ENCODE results near the gene TEX22. TPM values are rescaled to one million over a fixed set of nuclear protein-coding genes. Genes with fewer than 3 reads are reported as not detected.
"Not testable (repeated sequence)": the region's sequence is repeated elsewhere in the genome, so short reads cannot be mapped to it uniquely, and the experiment has no call there.

The TEX22 gene, protein sequence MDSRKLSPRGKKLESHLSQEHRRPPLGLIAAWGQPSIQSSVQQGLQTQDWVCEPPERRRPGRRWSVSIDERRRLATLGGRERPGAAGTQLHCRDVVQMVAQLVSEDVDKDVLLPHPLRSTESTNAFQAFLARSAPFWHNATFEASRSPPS
- polyA plus RNA-seq (2013, experiment 1 of 2; ENCODE audit: insufficient read length) = 0.58 TPM
- polyA plus RNA-seq (2013, experiment 2 of 2; ENCODE audit: insufficient read length) = 1.3 TPM

DNA sequence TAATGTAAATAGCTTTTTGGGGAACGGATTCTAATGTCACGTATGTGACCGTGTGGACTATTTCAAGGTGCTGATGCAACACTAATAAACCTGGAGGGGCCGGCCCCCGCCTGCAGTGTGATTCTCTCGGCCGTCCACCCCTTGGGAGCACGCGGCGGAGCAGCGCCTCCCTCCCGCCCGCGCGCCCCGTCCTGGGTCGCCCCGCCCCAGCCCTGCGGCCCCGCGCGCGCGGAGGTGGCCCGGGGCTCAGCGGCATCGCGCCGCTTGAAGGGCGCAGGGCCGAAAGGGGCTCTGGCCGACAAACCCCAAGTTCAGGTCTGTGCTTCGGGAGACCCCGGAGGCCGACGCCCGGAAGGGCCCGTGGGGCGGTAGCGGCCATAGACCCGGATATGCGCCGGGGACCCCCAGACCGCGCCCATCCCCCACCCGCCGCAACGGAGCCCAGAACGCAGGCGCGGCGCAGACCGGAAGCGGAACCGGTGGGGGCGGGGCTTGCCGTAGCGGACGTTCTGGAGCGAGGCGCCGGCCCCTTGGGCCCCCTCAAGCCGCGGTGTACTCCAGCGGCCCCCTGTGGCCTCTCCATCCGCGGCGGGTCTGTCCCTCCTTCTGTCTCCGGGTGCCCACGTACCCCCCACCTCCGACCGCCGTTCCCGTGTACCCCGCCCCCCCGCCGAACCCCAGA is at the start of gene TEX22:
Gene TEX22, plus strand, starts transcription at position 495 of the 682 bp plus-strand sequence. CDS start 803 bp downstream, outside the sequence.
- peak; percentile 87 for DNase-seq

DNA sequence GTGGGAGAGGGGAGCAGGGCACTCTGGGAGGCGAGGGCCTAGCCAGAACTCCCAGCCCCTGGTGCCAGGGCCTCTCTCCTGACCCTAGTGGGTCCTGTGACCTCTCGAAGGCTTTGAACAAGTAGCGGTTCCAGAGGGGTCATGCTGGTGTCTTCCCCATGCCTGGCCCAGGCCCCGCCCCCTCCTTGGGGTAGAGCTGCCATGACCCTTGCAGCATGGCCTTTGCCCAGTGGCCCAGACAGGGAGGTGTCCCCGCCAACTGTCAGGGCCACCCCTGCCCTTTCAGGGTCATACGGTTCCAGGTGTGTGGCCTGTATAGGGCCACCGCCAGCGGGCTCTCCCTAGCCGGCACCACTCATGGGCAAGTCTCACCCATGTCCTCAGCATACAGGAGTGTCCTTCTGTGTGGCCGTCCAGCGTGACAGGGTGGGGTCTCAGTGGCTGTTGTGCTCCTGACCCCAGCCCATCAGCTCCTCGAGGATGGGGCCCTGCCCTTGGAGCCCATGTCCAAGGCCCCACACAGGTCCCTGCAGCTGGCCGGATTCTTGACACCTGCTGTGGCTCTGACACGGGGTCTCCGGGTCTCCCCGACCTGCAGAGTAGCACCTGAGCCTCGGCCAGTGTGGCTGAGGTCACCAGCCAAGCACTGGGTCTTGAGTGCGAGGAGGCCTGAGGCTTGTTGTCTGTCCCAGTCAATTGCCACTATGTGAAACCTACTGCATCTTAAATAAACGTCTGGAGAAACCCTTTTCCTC is 49.2 kb upstream of the TEX22 start:
- DNase-seq = no peak

DNA sequence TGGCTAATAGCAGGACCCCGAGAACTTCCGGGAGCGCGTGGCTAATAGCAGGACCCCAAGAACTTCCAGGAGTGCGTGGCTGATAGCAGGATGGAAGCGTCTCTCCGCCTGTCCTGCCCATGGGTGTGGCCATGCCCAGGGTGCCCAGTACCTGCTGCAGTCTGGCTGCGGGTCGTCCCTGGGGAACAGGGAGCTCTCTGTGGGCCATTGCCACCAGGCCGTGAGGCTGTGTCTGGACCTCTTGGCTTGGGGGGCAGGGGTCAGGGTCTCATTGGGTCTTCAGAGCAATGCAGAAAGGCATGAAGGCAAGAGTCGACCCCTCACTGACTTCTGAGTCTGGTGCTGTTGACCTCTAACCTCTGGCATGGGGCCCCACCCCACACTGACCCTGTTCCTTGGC is 48.3 kb upstream of the TEX22 start:
- no peak for DNase-seq

DNA sequence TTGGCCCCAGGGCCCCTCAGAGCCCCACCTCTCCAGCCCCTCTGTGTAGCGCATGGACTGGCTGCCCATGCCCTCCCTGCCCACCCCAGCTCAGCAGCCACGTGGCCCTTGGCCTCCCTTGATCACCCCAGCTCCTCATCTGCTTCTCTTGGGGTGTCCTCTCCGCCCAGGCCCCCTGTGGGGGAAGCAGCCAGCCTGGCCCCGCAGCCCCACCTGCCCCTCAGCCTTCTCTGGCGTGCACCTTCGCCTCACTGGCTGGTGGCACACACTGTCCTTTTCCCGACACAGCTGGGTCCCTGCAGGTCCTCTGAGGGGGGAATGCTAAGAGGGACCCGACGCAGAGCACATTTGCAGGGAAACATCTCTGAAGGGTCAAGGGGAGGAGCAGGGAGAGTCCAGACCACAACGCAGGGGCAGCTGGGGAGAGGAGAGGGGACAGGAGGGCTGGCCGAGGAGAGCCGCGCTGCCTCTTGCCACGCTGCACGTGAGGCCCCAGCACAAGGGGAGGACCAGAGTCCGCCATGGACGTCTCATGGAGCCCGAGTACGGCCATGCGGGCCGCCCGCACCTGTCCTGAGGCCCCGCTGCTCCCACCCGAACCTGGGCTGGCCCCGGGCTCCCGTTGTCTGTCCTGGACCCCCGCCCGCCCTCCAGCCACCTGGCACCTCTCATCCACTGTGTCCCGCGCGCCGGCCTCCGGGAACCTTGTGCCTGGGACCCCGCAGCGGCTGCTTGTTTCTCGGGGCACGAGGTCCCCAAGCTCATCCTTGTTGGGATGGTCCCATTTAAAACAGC is 47.7 kb upstream of the TEX22 start:
- no peak for DNase-seq

DNA sequence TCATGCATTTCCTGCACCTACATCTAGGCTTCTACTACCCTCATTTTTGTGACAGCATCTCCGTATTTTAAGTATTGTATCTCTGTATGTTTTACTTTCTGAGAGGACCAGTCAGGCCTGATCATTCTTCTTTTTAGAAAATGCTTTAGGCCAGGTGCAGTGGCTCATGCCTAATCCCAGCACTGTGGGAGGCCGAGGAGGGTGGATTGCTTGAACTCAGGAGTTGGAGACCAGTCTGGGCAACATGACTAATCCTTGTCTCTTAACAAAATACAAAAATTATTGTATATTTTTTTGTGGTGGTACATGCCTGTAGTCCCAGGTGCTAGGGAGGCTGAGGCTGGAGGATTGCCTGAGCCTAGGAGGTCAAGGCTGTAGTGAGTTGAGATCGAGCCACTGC is 46.9 kb upstream of the TEX22 start:
- no peak for DNase-seq

DNA sequence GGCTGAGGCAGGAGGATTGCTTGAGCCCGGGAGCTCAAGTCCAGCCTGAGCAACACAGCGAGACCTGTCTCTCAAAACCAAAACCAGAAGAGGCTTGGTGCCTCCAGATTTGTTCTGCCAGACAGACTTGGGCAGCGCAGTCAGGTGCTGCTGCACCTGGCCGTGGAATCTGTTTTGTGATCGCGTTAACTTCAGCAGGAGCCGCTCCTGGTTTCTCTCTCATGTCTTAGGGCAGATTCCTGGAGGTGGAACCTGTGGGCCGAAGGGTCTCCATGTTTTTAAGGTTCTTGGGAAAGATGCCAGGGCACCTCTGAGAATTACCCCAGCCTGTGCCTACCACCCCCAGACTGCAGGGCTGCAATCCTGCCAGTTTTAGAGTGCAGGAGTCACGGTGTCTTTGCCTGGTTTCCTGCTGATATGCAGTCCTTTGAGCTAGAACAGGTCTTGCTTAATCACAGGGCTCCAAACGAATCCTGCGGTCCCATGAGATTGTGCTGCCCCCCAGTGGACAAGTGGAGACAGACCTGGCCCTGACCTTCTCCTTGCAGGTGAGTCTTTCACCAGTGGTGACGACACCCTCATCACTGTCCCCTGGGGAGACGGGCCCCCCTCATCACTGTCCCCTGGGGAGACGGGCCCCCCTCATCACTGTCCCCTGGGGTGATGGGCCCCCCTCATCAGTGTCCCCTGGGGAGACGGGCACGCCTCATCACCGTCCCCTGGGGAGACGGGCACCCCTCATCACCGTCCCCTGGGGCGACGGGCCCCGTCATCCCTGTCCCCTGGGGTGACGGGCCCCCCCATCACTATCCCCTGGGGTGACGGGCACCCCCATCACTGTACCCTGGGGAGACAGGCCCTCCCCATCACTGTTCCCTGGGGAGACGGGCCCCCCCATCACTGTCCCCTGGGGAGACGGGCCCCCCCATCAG is 46.2 kb upstream of the TEX22 start:
- DNase-seq = peak; percentile 78

DNA sequence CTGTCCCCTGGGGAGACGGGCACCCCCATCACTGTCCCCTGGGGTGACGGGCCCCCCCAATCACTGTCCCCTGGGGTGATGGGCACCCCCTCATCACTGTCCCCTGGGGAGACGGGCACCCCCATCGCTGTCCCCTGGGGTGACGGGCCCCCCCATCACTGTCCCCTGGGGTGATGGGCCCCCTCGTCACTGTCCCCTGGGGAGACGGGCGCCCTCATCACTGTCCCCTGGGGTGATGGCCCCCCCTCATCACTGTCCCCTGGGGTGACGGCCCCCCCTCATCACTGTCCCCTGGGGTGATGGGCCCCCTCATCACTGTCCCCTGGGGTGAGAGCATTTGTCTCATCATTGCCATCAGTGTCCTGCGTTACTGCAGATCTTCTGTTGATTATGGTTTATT is 45.2 kb upstream of the TEX22 start:
- DNase-seq = no peak

DNA sequence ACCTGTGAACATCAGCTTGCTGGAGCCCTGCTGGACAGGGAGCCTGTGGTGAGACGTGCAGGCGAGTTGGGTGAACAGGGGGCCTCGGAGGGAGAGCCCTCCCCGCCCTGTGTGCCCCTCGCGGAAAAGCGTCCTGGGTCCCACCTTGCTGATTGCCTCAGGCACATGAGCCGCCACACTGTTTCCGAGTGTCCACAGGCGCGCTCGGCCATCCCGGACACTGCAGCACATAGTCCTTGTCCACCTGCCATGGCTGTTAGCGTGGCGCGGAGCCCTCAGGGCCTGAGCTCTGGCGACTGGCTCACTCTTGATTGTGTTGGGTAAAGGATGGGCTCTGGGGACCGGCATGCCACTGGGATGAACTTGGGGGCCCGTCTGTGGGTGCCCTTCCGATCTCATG is 43.8 kb upstream of the TEX22 start:
- no peak for DNase-seq

DNA sequence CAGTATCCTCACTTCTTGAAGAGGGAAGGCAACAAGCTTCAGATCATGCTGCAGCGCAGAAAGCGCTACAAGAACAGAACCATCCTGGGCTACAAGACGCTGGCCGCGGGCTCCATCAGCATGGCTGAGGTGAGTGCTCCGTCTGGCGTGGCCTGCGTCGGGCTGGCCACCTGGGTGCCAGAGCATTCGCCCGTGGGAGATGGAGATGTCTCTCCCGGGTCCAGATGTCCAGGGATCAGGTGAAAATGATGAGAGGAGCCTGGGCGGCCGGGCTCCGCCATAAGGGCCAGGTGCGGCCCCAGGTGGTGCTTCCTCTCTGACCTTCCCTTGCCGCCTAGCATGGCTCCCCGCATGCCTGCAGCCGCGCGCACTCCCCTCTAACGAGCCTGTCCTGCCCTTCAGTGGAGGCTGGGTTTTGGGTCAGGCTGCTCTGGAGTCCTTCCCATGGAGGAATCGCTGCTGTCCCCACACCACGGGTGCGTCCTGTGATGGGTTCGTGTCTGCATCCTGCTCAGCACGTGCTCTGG is 43.2 kb upstream of the TEX22 start:
- no peak for DNase-seq

DNA sequence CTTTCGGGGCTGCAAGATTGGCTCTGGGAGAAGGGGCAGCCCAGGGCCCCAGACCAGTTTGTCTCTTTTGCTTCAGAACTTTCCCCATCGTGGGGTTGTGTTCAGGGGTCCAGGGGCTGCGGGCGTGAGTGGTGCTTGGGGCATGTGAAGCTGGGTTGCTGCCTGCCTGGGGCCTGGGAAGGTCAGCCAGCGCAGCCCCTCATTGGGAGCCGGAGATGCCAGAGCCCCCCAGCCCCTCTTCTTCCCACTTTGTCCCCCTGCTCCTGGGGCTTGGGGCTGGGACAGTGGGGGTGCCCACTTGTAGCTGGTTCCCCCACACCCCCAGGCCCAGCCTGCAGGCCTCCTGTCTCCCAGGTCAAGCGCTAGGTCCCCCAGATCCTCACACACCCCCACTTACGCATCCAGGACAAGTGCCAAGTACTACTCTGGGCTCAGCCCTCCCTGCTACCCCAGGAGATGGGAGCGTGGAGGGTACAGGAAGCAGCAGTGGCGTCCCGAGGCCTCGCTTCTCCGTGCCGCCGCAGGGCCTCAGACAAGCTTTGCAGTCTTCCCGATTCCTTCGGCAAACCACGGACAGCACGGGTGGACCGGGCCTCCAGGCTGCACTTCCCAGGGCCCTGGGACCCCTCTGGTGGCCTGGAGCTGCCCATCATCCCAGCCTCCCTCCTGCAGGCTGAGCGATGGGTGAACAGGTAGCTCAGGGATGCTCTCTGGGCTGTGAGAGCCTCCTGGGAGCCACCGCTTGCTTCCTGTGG is 42.3 kb upstream of the TEX22 start:
- DNase-seq = no peak

DNA sequence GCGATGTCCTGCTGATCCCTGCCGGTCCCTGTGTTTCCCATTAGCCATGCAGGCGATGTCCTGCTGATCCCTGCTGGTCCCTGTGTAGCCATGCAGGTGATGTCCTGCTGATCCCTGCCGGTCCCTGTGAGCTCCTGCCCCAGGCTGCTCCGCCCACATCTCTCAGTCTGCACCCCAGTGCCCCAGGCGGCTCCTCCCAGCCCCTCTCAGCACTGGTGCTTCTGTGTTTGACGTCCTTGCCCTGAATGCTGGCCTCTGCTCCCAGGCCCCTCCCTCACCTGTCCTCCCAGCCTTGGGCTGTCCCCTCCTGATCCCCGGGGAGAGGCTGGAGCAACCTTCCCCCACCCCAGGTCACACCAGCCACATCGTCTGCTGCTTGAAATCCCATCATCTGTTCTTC is 41.4 kb upstream of the TEX22 start:
- no peak for DNase-seq

DNA sequence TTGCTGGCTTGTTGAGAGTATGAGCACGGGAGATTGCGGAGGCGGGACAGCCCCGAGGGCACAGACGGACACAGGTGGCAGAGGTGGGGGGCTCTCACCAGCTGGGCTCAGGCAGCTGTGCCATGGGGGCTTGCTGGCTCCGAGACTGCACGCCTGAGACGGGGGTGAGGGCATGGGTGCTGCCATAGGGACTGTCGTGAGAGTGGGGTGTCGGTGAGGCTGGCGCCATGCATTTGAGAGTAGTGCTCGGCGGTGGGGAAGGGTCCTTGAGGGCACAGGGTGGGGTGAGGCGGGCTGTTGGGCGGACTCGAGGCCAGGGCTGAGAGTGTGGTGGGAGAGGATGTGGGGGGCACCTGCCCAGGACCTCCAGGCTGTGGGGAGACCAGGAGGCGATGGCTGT is 40.7 kb upstream of the TEX22 start:
- no peak for DNase-seq

DNA sequence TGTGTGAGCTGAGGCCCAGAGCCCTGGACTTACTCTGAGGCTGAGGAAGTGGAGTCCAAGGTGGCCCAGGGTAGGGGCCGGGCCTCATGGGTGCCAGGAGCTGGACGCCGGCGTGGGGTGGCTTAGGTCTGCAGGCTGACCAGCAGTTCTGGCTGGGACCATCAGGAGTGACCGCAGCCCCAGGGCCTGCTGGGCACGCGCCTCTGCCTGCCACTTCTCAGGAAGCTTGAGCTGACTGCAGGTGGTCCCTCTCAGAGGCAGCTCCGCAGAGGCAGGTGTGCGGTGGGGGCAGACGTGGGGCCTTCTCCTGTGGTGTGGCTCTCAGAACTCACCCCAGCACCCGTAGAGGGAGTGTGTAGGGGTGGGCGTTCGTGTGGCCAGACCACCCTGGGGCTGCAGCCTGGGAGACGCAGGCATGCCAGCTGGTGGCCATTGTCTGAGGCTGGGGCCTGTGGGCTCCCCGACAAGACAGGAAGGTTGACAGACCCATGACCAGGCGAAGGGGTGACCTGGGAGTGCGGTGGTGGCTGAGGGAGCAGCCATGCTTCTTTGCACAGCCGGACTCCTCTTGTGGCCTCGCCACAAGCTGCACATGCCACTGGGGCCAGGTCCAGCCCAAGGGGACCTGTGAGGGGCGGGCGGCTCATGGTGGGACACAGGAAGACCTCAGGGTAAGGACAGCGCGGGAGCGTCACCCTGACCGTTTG is 40.0 kb upstream of the TEX22 start:
- DNase-seq = no peak

DNA sequence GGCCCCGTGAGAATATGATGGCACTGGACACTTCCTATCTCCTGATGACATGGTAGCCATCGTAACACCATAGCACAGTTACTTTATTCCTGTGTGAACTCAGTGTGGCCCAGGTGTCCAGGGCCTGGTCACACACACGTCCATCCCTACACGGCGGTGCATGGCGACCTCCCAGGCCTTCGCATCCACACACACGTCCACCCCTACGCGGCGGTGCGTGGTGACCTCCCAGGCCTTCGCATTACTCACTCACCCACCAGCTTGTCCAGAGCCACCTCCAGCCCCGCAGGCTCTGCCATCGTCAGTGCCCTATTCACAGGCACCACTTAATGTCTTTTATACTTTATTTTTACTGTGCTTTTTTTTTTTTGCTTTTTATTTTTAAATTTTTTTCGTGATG is 39.4 kb upstream of the TEX22 start:
- DNase-seq = no peak

DNA sequence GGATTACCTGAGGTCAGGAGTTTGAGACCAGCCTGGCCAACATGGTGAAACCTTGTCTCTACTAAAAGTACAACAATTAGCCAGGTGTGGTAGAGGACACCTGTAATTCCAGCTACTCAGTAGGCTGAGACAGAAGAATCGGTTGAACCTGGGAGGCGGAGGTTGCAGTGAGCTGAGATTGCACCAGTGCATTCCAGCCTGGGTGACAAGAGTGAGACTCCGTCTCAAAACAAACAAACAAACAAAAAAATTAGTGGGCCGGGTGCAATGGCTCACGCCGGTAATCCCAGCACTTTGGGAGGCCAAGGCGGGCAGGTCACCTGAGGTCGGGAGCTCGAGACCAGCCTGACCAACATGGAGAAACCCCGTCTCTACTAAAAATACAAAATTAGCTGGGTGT is 36.9 kb upstream of the TEX22 start:
- DNase-seq = not testable (repeated sequence)

DNA sequence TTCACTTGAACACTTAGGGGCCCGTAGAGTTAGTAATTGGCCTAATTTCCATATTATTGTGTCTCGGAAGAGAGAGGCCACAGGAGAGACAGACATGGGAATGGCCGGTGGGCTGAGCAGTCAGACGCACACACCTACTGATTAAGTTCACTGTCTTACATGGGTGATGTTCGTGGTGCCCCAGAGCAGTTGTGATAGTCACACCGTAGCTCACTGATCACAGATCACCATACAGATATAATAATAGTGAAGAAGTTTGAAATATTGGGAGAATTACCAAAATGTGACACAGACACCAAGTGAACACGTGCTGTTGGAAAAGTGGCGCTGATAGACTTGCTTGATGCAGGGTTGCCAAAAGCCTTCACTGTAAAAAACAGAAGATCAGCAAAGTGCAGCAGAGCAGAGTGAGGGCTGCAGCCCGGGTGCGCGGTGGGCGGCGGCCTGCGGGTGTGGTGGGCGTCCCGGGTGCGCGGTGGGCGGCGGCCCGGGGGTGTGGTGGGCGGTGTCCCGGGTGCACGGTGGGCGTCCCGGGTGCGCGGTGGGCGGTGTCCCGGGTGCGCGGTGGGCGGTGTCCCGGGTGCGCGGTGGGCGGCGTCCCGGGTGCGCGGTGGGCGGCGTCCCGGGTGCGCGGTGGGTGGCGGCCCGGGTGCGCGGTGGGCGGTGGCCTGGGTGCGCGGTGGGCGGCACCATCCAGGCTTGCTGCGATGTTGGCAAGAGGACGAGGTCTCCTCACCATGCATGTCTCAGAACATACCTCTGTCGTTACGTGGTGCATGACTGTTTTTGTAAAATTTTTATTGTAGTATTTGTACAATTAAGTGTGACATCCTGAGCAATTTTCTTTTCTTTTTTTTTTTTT is 34.3 kb upstream of the TEX22 start:
- DNase-seq = peak; percentile 59

DNA sequence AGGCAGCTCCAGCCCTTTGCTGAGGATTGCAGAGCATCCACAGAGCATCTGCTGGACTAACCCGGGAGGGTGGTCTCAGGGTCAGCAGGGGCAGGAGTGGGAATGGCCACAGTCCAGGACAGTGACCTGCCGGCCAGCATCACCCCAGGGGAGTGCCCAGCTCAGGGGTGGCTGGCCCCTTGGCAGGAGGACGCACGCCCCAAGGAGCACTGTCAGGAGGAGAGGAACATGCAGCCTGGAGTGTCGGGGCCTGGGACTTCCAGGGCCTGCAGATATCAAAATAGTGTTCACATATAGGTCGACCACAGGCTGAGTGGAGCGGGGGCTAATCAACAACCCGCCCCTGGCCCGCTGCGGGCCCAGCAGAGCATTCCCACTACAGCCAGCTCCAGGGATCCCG is 33.2 kb upstream of the TEX22 start:
- no peak for DNase-seq

DNA sequence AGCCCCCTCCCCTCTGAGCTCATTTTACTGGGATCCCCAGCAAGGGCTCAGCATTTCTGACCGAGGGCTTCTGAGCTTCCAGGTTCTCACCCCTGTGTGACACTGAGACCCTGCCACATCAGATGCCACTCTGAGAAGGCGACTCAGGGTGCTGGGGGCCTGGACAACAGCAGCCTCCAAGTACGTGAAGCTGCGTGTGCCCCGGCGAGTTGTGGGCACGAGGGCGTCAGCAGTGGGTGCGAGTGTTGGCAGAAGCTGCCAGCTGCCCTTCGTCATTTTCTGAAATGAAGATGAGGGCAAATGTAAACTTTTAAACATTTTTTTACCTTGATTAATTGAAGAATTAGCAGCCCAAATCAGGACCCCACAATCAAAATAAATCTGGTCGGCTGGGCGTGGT is 32.7 kb upstream of the TEX22 start:
- DNase-seq = no peak
